IMR-90 (cell line): ENCODE measurements around the gene SH3RF1. TPM values are rescaled to one million over a fixed set of nuclear protein-coding genes. Genes with fewer than 3 reads are reported as not detected.

ENCODE experiments used
- ATAC-seq: fragments of 200-7000 bp; cut with Tn5 transposase; 2 replicates; pipeline ENCODE4 v1.9.1; 2020; ENCODE audit warnings: low read depth, mild to moderate bottlenecking, moderate library complexity
- BruUV-seq: library from RNA; stranded (reverse); fragments of 400-500 nt; replicated peaks from 2 replicates; lab custom pipeline; 2021; lab: Mats Ljungman, UMichigan
- CTCF ChIA-PET: fragments of 300-600 bp; formaldehyde crosslinking; extraction: SDS; loops from one replicate; lab custom pipeline; 2021; ENCODE audit warnings: antibody characterized with exemption; lab: Yijun Ruan, JAX
- POLR2A ChIA-PET: fragments of 300-600 bp; sonication (Branson Sonifier 250); formaldehyde crosslinking; loops from one replicate; lab custom pipeline; 2022; ENCODE audit warnings: antibody characterized with exemption; ENCODE audit not compliant: unreplicated experiment; lab: Charles Lee
- DNase-seq: peaks from one replicate; pipeline ENCODE4 v3.0.0; 2013
- H2AFZ ChIP-seq: replicated peaks from 2 replicates; pipeline ENCODE3; 2013; ENCODE audit warnings: low read length, mild to moderate bottlenecking; ENCODE audit not compliant: poor library complexity
- H2AK5ac ChIP-seq: 2 replicates; pipeline ENCODE4 v1.6.1; 2013; ENCODE audit warnings: low read depth, low read length, inconsistent platforms
- H2AK9ac ChIP-seq: replicated peaks from 2 replicates; pipeline ENCODE3; 2013; ENCODE audit warnings: mild to moderate bottlenecking, low read depth, low read length, moderate library complexity; ENCODE audit not compliant: poor library complexity
- H2BK120ac ChIP-seq: 2 replicates; pipeline ENCODE4 v1.6.1; 2013; ENCODE audit warnings: low read depth, low read length, inconsistent platforms
- H2BK15ac ChIP-seq: 3 replicates; pipeline ENCODE4 v1.6.1; 2013; ENCODE audit warnings: low read depth, low read length, inconsistent platforms
- H2BK20ac ChIP-seq: 2 replicates; pipeline ENCODE4 v1.6.1; 2013; ENCODE audit warnings: low read depth, mild to moderate bottlenecking, inconsistent platforms, low read length, moderate library complexity
- H2BK5ac ChIP-seq: 2 replicates; pipeline ENCODE4 v1.6.1; 2013; ENCODE audit warnings: mild to moderate bottlenecking, low read depth, low read length, inconsistent platforms; ENCODE audit not compliant: poor library complexity, severe bottlenecking
- H3K14ac ChIP-seq: replicated peaks from 2 replicates; pipeline ENCODE4 v1.6.1; 2013; ENCODE audit warnings: low read depth, low read length, inconsistent platforms
- H3K18ac ChIP-seq: 2 replicates; pipeline ENCODE4 v1.6.1; 2013; ENCODE audit warnings: low read depth, low read length, control low read depth
- H3K23ac ChIP-seq: 2 replicates; pipeline ENCODE4 v1.6.1; 2013; ENCODE audit warnings: low read depth, low read length, inconsistent platforms
- H3K27ac ChIP-seq: 2 replicates; pipeline ENCODE4 v1.5.1; 2013; ENCODE audit warnings: mild to moderate bottlenecking, control low read depth, low read length; ENCODE audit not compliant: insufficient read depth
- H3K27me3 ChIP-seq: 2 replicates; pipeline ENCODE4 v1.6.1; 2013; ENCODE audit warnings: low read length; ENCODE audit not compliant: control insufficient read depth, insufficient read depth
- H3K36me3 ChIP-seq: 2 replicates; pipeline ENCODE4 v1.6.1; 2013; ENCODE audit warnings: low read length, mixed read lengths; ENCODE audit not compliant: control insufficient read depth, insufficient read depth
- H3K4ac ChIP-seq: 2 replicates; pipeline ENCODE4 v1.6.1; 2013; ENCODE audit warnings: low read depth, low read length, inconsistent platforms
- H3K4me1 ChIP-seq: 2 replicates; pipeline ENCODE4 v1.6.1; 2013; ENCODE audit warnings: low read length, mixed read lengths; ENCODE audit not compliant: control insufficient read depth, insufficient read depth
- H3K4me2 ChIP-seq: 2 replicates; pipeline ENCODE4 v1.6.1; 2013; ENCODE audit warnings: low read depth, mild to moderate bottlenecking, control low read depth, low read length, moderate library complexity
- H3K4me3 ChIP-seq: 2 replicates; pipeline ENCODE4 v1.5.1; 2013; ENCODE audit warnings: low read depth, mild to moderate bottlenecking, control low read depth, low read length, moderate library complexity; ENCODE audit not compliant: insufficient read depth
- H3K56ac ChIP-seq: 2 replicates; pipeline ENCODE4 v1.6.1; 2013; ENCODE audit warnings: low read length, inconsistent platforms; ENCODE audit not compliant: insufficient read depth; ENCODE audit errors: extremely low read depth
- H3K79me1 ChIP-seq, 2 experiments: 2 replicates each; pipeline ENCODE4 v1.6.1; 2013; ENCODE audit warnings: low read length in 2 of 2, inconsistent platforms in 1 of 2, low read depth in 1 of 2
- H3K9ac ChIP-seq: 2 replicates; pipeline ENCODE4 v1.6.1; 2013; ENCODE audit warnings: low read depth, low read length, control low read depth
- H3K9me1 ChIP-seq: 2 replicates; pipeline ENCODE4 v1.6.1; 2013; ENCODE audit warnings: low read length, inconsistent platforms; ENCODE audit not compliant: insufficient read depth
- H3K9me3 ChIP-seq: 2 replicates; pipeline ENCODE4 v1.6.1; 2013; ENCODE audit warnings: low read length; ENCODE audit not compliant: control insufficient read depth, insufficient read depth
- H4K20me1 ChIP-seq: 2 replicates; pipeline ENCODE4 v1.6.1; 2013; ENCODE audit warnings: low read length, inconsistent platforms; ENCODE audit not compliant: insufficient read depth
- H4K5ac ChIP-seq: 2 replicates; pipeline ENCODE4 v1.6.1; 2013; ENCODE audit warnings: mild to moderate bottlenecking, low read depth, low read length, control low read depth
- H4K8ac ChIP-seq, 2 experiments: 2 replicates each; pipeline ENCODE4 v1.6.1; 2013; ENCODE audit warnings: low read depth in 2 of 2, low read length in 2 of 2, control low read depth in 1 of 2, inconsistent platforms in 1 of 2
- H4K91ac ChIP-seq: 2 replicates; pipeline ENCODE4 v1.6.1; 2013; ENCODE audit warnings: low read depth, low read length, inconsistent platforms; ENCODE audit not compliant: insufficient read depth
- CEBPB ChIP-seq: IDR thresholded peaks from 2 replicates; pipeline ENCODE4 v1.6.1; 2012; ENCODE audit warnings: low read depth, low read length, improper control_type of control experiment
- WGBS, 2 experiments: methylation state at CpG; one replicate each; pipeline versions ENCODE4 v1.1.5 to v1.1.7; 2013; ENCODE audit warnings: missing lambda C conversion rate in 2 of 2; ENCODE audit not compliant: insufficient read length in 1 of 2; ENCODE audit errors: extremely low coverage in 2 of 2; 5-methylcytosine and 5-hydroxymethylcytosine counted together
- dilution Hi-C: fragments of 300-500 bp; cut with HindIII; formaldehyde crosslinking; loops from one replicate; pipeline ENCODE4 v1.14.3; 2018; ENCODE audit warnings: low sequenced_read_pairs; ENCODE audit not compliant: unreplicated experiment
- in situ Hi-C: fragments of 300-500 bp; cut with MboI; formaldehyde crosslinking; loops from 3 replicates; pipeline ENCODE4 v1.14.3; 2019; ENCODE audit warnings: low sequenced_read_pairs, inconsistent platforms, mixed read lengths
- intact Hi-C: fragments of 100-400 bp; cut with micrococcal nuclease; formaldehyde crosslinking; loops from 2 replicates; pipeline ENCODE4 v1.10.0; 2022
- polyA plus RNA-seq, 3 experiments: library from polyadenylated mRNA; depleted of rRNA; stranded (reverse); fragments of >200 nt; gene quantifications; 2 replicates each; pipeline ENCODE4 v1.2.3, GENCODE V29; 2012; ENCODE audit warnings: low replicate concordance in 1 of 3
- total RNA-seq: library from RNA; depleted of rRNA; stranded (reverse); fragments of >200 nt; gene quantifications from 2 replicates; pipeline ENCODE4 v1.2.3, GENCODE V29; 2012
- TF ChIP-seq, protein P1 (sequence below): conservative IDR thresholded peaks from 2 replicates; pipeline ENCODE4 v1.5.1; 2012; ENCODE audit warnings: mild to moderate bottlenecking, low read depth, low read length, improper control_type of control experiment

Gene SH3RF1
- total and polyA plus RNA-seq, 2 of the 4 experiments (the other 2 are of a cell fraction): 22.0 to 29.8 TPM

DNA sequence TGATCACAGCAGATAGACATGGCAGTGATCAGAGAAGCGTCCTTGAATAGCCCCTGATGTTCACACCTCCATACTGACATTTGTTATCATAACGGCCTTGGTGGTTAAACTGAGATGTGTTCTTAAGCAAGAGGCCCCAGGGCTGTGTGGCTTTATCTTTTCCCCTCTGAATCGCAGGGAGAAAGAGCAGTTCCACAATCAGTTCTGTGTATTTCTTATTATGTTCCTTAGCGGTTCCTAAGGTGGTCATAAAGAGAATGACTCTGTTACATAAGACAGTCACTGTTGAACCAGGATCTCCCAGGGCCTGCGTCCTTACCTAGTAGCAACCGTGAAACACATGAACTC, 207.9 kb downstream of the SH3RF1 start:
- H2BK15ac ChIP-seq: no peak overlapping the region
- no peak overlapping the region for H2AK9ac ChIP-seq
- peak overlapping the region; percentile 28; the same call in 1 of the 2 replicates for H3K27ac ChIP-seq
- ATAC-seq: peak; percentile 62
- no peaks in the 10 kb centered on the region for H3K79me1 ChIP-seq
- TF ChIP-seq, protein P1, sequence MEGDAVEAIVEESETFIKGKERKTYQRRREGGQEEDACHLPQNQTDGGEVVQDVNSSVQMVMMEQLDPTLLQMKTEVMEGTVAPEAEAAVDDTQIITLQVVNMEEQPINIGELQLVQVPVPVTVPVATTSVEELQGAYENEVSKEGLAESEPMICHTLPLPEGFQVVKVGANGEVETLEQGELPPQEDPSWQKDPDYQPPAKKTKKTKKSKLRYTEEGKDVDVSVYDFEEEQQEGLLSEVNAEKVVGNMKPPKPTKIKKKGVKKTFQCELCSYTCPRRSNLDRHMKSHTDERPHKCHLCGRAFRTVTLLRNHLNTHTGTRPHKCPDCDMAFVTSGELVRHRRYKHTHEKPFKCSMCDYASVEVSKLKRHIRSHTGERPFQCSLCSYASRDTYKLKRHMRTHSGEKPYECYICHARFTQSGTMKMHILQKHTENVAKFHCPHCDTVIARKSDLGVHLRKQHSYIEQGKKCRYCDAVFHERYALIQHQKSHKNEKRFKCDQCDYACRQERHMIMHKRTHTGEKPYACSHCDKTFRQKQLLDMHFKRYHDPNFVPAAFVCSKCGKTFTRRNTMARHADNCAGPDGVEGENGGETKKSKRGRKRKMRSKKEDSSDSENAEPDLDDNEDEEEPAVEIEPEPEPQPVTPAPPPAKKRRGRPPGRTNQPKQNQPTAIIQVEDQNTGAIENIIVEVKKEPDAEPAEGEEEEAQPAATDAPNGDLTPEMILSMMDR: no peak
- TF ChIP-seq CEBPB: 0 out of 2 replicates have a peak, but pooled peaks have one; percentile 45
- H3K23ac ChIP-seq: no peak overlapping the region; the same call in 1 of the 2 replicates
- H4K8ac ChIP-seq: peak overlapping the region in 1 of 2 experiments; percentile 24; a peak in 1 of 4 replicates
- H2AFZ ChIP-seq: peak overlapping the region; percentile 2
- H3K4me2 ChIP-seq: peak overlapping the region; percentile 75
- ChIA-PET CTCF (no interaction called here), POLR2A (no interaction called here)
- peaks cover 7% of the 10 kb centered on the region for H3K9me1 ChIP-seq
- no peak overlapping the region for H3K4ac ChIP-seq
- H2BK120ac ChIP-seq: 0 out of 2 replicates have a peak overlapping the region, but pooled peaks have one; percentile 8
- in situ Hi-C loops (no loop called here), dilution Hi-C loops (no loop called here), intact Hi-C loops (no loop called here)
- H3K18ac ChIP-seq: peak overlapping the region; percentile 42; the same call in 1 of the 2 replicates
- H2BK20ac ChIP-seq: no peak overlapping the region
- peak overlapping the region; percentile 62 for H2BK5ac ChIP-seq
- H3K4me3 ChIP-seq: no peak overlapping the region
- peak; percentile 34 for DNase-seq
- 0 out of 2 replicates have a peak overlapping the region, but pooled peaks have one; percentile 13 for H3K9ac ChIP-seq
- 0 out of 2 replicates have a peak overlapping the region, but pooled peaks have one; percentile 5 for H3K14ac ChIP-seq
- no TSS peak for BruUV-seq
- no peaks in the 10 kb centered on the region for H3K36me3 ChIP-seq
- 20% methylated on average over 1 of the region's 6 CpGs; no CpG with 5 or more reads in 1 of the 2 experiments for WGBS, 2 experiments
- H4K91ac ChIP-seq: no peak overlapping the region; the same call in 1 of the 2 replicates
- no peak overlapping the region for H2AK5ac ChIP-seq
- no peaks in the 10 kb centered on the region for H3K9me3 ChIP-seq
- peaks cover 12% of the 10 kb centered on the region for H3K4me1 ChIP-seq
- H4K5ac ChIP-seq: peak overlapping the region; percentile 25; the same call in 1 of the 2 replicates
- H3K56ac ChIP-seq: no peak overlapping the region
- no peaks in the 10 kb centered on the region for H3K27me3 ChIP-seq
- H4K20me1 ChIP-seq: no peaks in the 10 kb centered on the region
